PC-9 (cell line): ENCODE measurements around the gene EXO5. TPM values are rescaled to one million over a fixed set of nuclear protein-coding genes. Genes with fewer than 3 reads are reported as not detected.

Experiments used
- Bru-seq: library from RNA; stranded (reverse); fragments of 400-500 nt; gene quantifications from one replicate; lab custom pipeline; 2021; lab: Mats Ljungman, UMichigan
- BruChase-seq, 2 experiments: library from RNA; stranded (reverse); fragments of 400-500 nt; gene quantifications; one replicate each; lab custom pipeline; 2021; lab: Mats Ljungman, UMichigan
- BruUV-seq: library from RNA; stranded (reverse); fragments of 400-500 nt; replicated peaks from 2 replicates; lab custom pipeline; 2021; lab: Mats Ljungman, UMichigan
- CTCF ChIA-PET: fragments of 300-600 bp; sonication (Branson Sonifier 250); formaldehyde crosslinking; loops from one replicate; lab custom pipeline; 2022; ENCODE audit warnings: antibody characterized with exemption; lab: Charles Lee
- POLR2A ChIA-PET: fragments of 300-600 bp; sonication (Branson Sonifier 250); formaldehyde crosslinking; loops from one replicate; lab custom pipeline; 2022; ENCODE audit warnings: antibody characterized with exemption; ENCODE audit not compliant: unreplicated experiment; lab: Charles Lee
- DNase-seq, 2 experiments: peaks; one replicate each; pipeline versions ENCODE4 v3.0.0 to v3.0.0-alpha.2; 2015 to 2022; ENCODE audit warnings: mixed read lengths in 1 of 2
- H2AFZ ChIP-seq: fragments of 200-600 bp; sonication (generic); 2 replicates; pipeline ENCODE4 v1.8.1; 2017; ENCODE audit warnings: antibody characterized with exemption
- H3F3A ChIP-seq: fragments of 200-600 bp; sonication (generic); 2 replicates; pipeline ENCODE4 v1.8.1; 2017; ENCODE audit warnings: antibody characterized with exemption, mild to moderate bottlenecking, low read depth; ENCODE audit not compliant: insufficient read depth
- H3K27ac ChIP-seq: fragments of 200-600 bp; sonication (generic); 2 replicates; pipeline ENCODE4 v1.6.1; 2016; ENCODE audit warnings: mixed run types
- H3K27me3 ChIP-seq: fragments of 200-600 bp; sonication (generic); 2 replicates; pipeline ENCODE4 v1.6.1; 2016; ENCODE audit warnings: low read depth, mixed run types; ENCODE audit not compliant: insufficient read depth
- H3K36me3 ChIP-seq: fragments of 200-600 bp; sonication (generic); 2 replicates; pipeline ENCODE4 v1.6.1; 2016; ENCODE audit warnings: low read depth, mixed run types
- H3K4me1 ChIP-seq: fragments of 200-600 bp; sonication (generic); replicated peaks from 2 replicates; pipeline ENCODE4 v1.6.1; 2016; ENCODE audit warnings: mixed run types; ENCODE audit not compliant: insufficient read depth
- H3K4me2 ChIP-seq: fragments of 200-600 bp; sonication (generic); 2 replicates; pipeline ENCODE4 v1.6.1; 2017; ENCODE audit warnings: mixed run types
- H3K4me3 ChIP-seq: fragments of 200-600 bp; sonication (generic); 2 replicates; pipeline ENCODE4 v1.6.1; 2016; ENCODE audit warnings: mixed run types
- H3K79me2 ChIP-seq: fragments of 200-600 bp; sonication (generic); 2 replicates; pipeline ENCODE4 v1.6.1; 2017; ENCODE audit warnings: low read depth, mixed run types
- H3K9me2 ChIP-seq: fragments of 200-600 bp; sonication (generic); 2 replicates; pipeline ENCODE4 v1.8.1; 2017; ENCODE audit warnings: mild to moderate bottlenecking; ENCODE audit not compliant: insufficient read depth
- H3K9me3 ChIP-seq: fragments of 200-600 bp; sonication (generic); 2 replicates; pipeline ENCODE4 v1.8.1; 2016; ENCODE audit warnings: low read depth; ENCODE audit not compliant: insufficient read depth
- H4K20me1 ChIP-seq: fragments of 200-600 bp; sonication (generic); 2 replicates; pipeline ENCODE4 v1.8.1; 2017; ENCODE audit not compliant: insufficient read depth
- EZH2 ChIP-seq: fragments of 200-600 bp; sonication (generic); IDR thresholded peaks from 2 replicates; pipeline ENCODE4 v1.8.0; 2017; ENCODE audit warnings: antibody characterized with exemption, low read depth
- intact Hi-C: fragments of 100-400 bp; cut with micrococcal nuclease; formaldehyde crosslinking; loops from one replicate; pipeline ENCODE4 v1.10.0; 2022; ENCODE audit not compliant: unreplicated experiment
- long read RNA-seq: library from polyadenylated mRNA; stranded (forward); transcript quantifications from one replicate; pipeline ENCODE4 v2.0.0, GENCODE V29; 2022
- total RNA-seq: library from RNA; stranded (reverse); gene quantifications from 2 replicates; pipeline ENCODE4 v1.2.3, GENCODE V29; 2021
- TF ChIP-seq, protein P1 (sequence below): fragments of 200-600 bp; sonication (generic); conservative IDR thresholded peaks from 2 replicates; pipeline ENCODE4 v1.6.1; 2017; ENCODE audit warnings: mixed run types, antibody characterized with exemption, mild to moderate bottlenecking, moderate library complexity

Gene EXO5, protein sequence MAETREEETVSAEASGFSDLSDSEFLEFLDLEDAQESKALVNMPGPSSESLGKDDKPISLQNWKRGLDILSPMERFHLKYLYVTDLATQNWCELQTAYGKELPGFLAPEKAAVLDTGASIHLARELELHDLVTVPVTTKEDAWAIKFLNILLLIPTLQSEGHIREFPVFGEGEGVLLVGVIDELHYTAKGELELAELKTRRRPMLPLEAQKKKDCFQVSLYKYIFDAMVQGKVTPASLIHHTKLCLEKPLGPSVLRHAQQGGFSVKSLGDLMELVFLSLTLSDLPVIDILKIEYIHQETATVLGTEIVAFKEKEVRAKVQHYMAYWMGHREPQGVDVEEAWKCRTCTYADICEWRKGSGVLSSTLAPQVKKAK
- total RNA-seq, result 15.4 and 19.0 TPM in 2 replicates
- percentile 77 among the genes with signal in this experiment for Bru-seq, nascent RNA
- percentile 84 among the genes with signal in this experiment for BruChase-seq, experiment 1, labeled RNA remaining after a 2-hour chase
- BruChase-seq, experiment 2, labeled RNA remaining after a 6-hour chase, result percentile 62 among the genes with signal in this experiment
- long read RNA-seq, transcript EXO5-207 (2 exons, 863 nt), result major isoform, 6 of 23 reads
- long read RNA-seq, transcript EXO5-202 (4 exons, 1,892 nt), result minor isoform, 5 of 23 reads
- long read RNA-seq, partial matches to known transcripts, result 0 of 23 reads
- long read RNA-seq, other reads (novel, unspliced or antisense), result 3 of 23 reads

DNA sequence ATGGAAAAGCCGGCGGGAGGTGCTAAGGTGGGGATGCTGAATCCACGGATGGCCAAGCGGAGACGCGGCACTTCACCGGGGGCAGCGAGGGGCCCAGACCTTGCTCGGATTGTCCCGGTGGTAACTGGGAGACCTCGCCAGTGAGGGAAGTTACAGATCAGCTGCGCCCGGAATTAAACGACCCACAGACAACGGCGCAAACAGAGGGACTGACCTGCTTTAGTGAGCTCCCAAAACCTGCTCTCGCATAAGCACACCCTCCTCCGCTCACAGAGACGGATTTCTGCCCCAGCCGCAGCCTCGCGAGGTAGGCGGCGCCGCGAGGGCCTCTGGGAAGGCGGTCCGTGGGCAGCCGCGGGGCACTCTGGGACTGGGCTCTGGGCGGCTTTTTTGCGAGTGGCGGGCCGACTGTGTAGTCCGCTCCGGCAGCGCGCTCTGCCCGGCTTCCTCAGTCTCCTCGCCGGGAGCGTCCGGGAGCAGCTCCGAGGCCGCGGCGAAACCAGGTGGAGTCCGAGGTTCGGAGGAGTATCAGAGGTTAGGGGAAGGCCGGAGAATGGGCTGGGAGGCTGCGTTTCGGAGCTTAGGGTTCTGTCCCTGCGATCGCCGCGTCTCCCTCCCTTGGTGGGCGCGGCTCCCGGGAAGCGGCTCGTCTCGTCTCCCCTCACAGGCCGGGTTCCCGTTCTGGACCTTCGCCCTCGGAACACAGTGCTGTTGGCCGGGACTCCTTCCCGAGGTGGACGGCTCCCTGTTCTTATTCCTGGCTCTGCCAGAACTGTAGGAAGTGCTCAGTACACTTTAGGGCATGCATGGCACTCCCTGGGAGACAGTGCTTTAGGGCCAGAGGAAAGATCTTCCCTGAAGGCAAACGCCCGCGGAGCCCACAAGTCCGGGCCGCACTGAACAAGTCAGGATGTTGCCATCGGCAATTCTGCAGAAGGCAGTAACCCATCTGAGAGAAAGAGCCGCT lies at the start of gene EXO5:
Gene EXO5 (plus strand): TSS at position 393 of the 967 bp plus-strand sequence. CDS start 5,778 bp downstream, outside the sequence.
- Histone ChIP-seq H3F3A (no peaks in the 10 kb centered on the region), H2AFZ (peak within 1 kb of the TSS; percentile 100), H3K9me3 (peaks cover 46% of the 10 kb centered on the region), H3K36me3 (peaks cover 24% of the 10 kb centered on the region), H3K4me2 (peak within 1 kb of the TSS; percentile 85), H4K20me1 (no peaks in the 10 kb centered on the region), H3K9me2 (no peaks in the 10 kb centered on the region), H3K4me1 (peaks cover 15% of the 10 kb centered on the region), H3K79me2 (peaks cover 11% of the 10 kb centered on the region; the same call in 1 of the 2 replicates), H3K27ac (peak within 1 kb of the TSS; percentile 44), H3K4me3 (peak within 1 kb of the TSS; percentile 72), H3K27me3 (no peaks in the 10 kb centered on the region)
- peak; percentile 68 to 87 for DNase-seq
- ChIA-PET POLR2A (interaction anchor here (0.5 to 0.7 kb wide), 5 partner anchors 85 to 679 kb away, joined by 3 to 5 read pairs (median 3); no protein-coding TSS in a partner anchor), CTCF (interaction anchor here (0.6 to 0.8 kb wide), 4 partner anchors 23 to 1451 kb away, joined by 3 to 4 read pairs (median 4); partner anchors contain the start of genes ZFP69 and ZNF684)
- BruUV-seq, result TSS peak; percentile 85
- intact Hi-C loops, result loop anchor here (1.0 kb wide), 1 partner anchor 23 kb away; the partner anchor contains the start of gene ZNF684
- TF ChIP-seq, protein P1, sequence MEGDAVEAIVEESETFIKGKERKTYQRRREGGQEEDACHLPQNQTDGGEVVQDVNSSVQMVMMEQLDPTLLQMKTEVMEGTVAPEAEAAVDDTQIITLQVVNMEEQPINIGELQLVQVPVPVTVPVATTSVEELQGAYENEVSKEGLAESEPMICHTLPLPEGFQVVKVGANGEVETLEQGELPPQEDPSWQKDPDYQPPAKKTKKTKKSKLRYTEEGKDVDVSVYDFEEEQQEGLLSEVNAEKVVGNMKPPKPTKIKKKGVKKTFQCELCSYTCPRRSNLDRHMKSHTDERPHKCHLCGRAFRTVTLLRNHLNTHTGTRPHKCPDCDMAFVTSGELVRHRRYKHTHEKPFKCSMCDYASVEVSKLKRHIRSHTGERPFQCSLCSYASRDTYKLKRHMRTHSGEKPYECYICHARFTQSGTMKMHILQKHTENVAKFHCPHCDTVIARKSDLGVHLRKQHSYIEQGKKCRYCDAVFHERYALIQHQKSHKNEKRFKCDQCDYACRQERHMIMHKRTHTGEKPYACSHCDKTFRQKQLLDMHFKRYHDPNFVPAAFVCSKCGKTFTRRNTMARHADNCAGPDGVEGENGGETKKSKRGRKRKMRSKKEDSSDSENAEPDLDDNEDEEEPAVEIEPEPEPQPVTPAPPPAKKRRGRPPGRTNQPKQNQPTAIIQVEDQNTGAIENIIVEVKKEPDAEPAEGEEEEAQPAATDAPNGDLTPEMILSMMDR, result no peak
- TF ChIP-seq EZH2, result no peak

DNA sequence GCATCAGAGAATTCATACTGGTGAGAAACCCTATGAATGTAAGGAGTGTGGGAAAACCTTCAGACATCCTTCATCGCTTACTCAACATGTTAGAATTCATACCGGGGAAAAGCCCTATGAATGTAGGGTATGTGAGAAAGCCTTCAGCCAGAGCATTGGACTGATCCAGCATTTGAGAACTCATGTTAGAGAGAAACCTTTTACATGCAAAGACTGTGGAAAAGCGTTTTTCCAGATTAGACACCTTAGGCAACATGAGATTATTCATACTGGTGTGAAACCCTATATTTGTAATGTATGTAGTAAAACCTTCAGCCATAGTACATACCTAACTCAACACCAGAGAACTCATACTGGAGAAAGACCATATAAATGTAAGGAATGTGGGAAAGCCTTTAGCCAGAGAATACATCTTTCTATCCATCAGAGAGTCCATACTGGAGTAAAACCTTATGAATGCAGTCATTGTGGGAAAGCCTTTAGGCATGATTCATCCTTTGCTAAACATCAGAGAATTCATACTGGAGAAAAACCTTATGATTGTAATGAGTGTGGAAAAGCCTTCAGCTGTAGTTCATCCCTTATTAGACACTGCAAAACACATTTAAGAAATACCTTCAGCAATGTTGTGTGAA lies 45.5 kb upstream of the EXO5 start:
- no peaks in the 10 kb centered on the region for H3K27me3 ChIP-seq
- no peak overlapping the region for H3K4me2 ChIP-seq
- ChIA-PET POLR2A (no interaction called here), CTCF (no interaction called here)
- peaks cover 4% of the 10 kb centered on the region; the same call in 1 of the 2 replicates for H3K36me3 ChIP-seq
- no peaks in the 10 kb centered on the region for H3K4me1 ChIP-seq
- no peak overlapping the region for H3K27ac ChIP-seq
- H3K79me2 ChIP-seq, result no peaks in the 10 kb centered on the region
- no peaks in the 10 kb centered on the region for H4K20me1 ChIP-seq
- H3K9me3 ChIP-seq, result peaks cover 77% of the 10 kb centered on the region
- BruUV-seq, result no TSS peak
- DNase-seq, result no peak
- TF ChIP-seq, protein P1, result no peak
- TF ChIP-seq EZH2, result no peak
- H3K9me2 ChIP-seq, result no peaks in the 10 kb centered on the region
- no peaks in the 10 kb centered on the region for H3F3A ChIP-seq
- no peak overlapping the region for H2AFZ ChIP-seq
- no peak overlapping the region for H3K4me3 ChIP-seq
- intact Hi-C loops, result no loop called here
